Testis (tissue), 2 donors: ENCODE measurements around the gene CCDC40.

Experiments
- CTCF ChIP-seq, 3 experiments: fragments of 450-650 bp in 2 of 3; fragments of 200-600 bp in 1 of 3; sonication (generic) in 1 of 3; IDR thresholded peaks; one replicate each; pipeline ENCODE4 v1.5.1; 2016 to 2019; ENCODE audit warnings: antibody characterized with exemption in 3 of 3, mild to moderate bottlenecking in 2 of 3, moderate library complexity in 1 of 3
- POLR2A ChIP-seq: fragments of 450-650 bp; IDR thresholded peaks from one replicate; pipeline ENCODE4 v1.6.1; 2017; ENCODE audit warnings: antibody characterized with exemption, mild to moderate bottlenecking, moderate library complexity

DNA sequence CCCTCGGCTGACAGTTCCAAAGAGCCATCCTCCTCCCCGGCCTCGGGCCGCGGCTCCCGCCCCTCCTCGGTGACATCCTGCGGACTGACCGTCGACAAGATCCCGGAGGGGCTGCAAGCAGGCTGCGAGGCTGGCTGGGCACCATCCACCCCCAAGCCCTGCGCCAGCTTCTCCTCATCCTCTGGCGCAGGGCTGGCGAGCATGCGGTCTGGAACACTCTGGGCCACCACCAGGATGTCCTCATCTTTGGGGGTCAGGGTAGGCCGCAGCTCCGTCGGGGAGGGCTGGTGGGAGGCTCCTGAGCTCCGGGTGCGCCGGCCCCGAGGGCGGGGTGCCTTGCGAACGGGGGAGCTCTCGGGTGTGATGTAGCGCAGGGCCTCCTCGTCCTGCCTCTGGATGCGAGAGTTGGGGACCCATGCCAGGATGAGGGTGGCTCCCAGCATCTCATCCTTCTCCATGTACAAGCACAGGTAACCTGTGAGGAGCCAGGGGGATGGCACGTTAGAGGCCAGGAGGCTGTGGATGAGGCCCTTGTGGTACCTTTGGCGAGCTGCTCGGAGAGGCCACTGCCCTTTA, 26.1 kb upstream of the CCDC40 start:
- TF ChIP-seq CTCF (IDR thresholded peaks at IDR 0.05) (no peak), POLR2A (no peak)
